ENCODE data around the gene WIPI1. TPM values are rescaled to one million over a fixed set of nuclear protein-coding genes. Genes with fewer than 3 reads are reported as not detected.
"Not testable (repeated sequence)": the region's sequence is repeated elsewhere in the genome, so short reads cannot be mapped to it uniquely, and the experiment has no call there.

WIPI1 gene
- total RNA-seq, 1 experiment from 2014 or later, result 35.3 TPM

GRCh38 chr17:68424203-68424602 lies 33.1 kb downstream of the WIPI1 start:
- DNase-seq (ENCODE audit: low spot score), result no peak
- in situ Hi-C loops (cut with HindIII; ENCODE audit: low sequenced_read_pairs), result no loop called here

GRCh38 chr17:68423251-68423650 lies 34.0 kb downstream of the WIPI1 start:
- in situ Hi-C loops (cut with HindIII; ENCODE audit: low sequenced_read_pairs), result no loop called here
- DNase-seq (ENCODE audit: low spot score), result no peak

- DNase-seq (ENCODE audit: low spot score), result no peak
- in situ Hi-C loops (cut with HindIII; ENCODE audit: low sequenced_read_pairs), result no loop called here
Observed at GRCh38 chr17:68422821-68423220, 34.5 kb downstream of the WIPI1 start.

GRCh38 chr17:68421486-68421885 lies 35.8 kb downstream of the WIPI1 start:
- in situ Hi-C loops (cut with HindIII; ENCODE audit: low sequenced_read_pairs), result no loop called here
- no peak for DNase-seq (ENCODE audit: low spot score)

- in situ Hi-C loops (cut with HindIII; ENCODE audit: low sequenced_read_pairs), result no loop called here
Observed at GRCh38 chr17:68420065-68420464, 37.2 kb downstream of the WIPI1 start.

GRCh38 chr17:68418876-68419275 lies 38.4 kb downstream of the WIPI1 start:
- in situ Hi-C loops (cut with HindIII; ENCODE audit: low sequenced_read_pairs), result no loop called here
- DNase-seq (ENCODE audit: low spot score), result no peak

More at GRCh38 chr17:68420065-68420464, 37.2 kb downstream of the WIPI1 start:
- DNase-seq (ENCODE audit: low spot score), result no peak

- in situ Hi-C loops (cut with HindIII; ENCODE audit: low sequenced_read_pairs), result no loop called here
- no peak for DNase-seq (ENCODE audit: low spot score)
Observed at GRCh38 chr17:68417317-68417716, 40.0 kb downstream of the WIPI1 start.

- in situ Hi-C loops (cut with HindIII; ENCODE audit: low sequenced_read_pairs); DNase-seq (ENCODE audit: low spot score): not testable (repeated sequence)
Observed at GRCh38 chr17:68414901-68415300, 42.4 kb downstream of the WIPI1 start.

GRCh38 chr17:68413597-68414560 lies 43.4 kb downstream of the WIPI1 start:
- peak; percentile 34 for DNase-seq (ENCODE audit: low spot score)
- in situ Hi-C loops (cut with HindIII; ENCODE audit: low sequenced_read_pairs), result not testable (repeated sequence)

GRCh38 chr17:68407656-68408055 lies 49.6 kb downstream of the WIPI1 start:
- in situ Hi-C loops (cut with HindIII; ENCODE audit: low sequenced_read_pairs); DNase-seq (ENCODE audit: low spot score): not testable (repeated sequence)

- in situ Hi-C loops (cut with HindIII; ENCODE audit: low sequenced_read_pairs); DNase-seq (ENCODE audit: low spot score): not testable (repeated sequence)
Observed at GRCh38 chr17:68403837-68404236, 53.5 kb downstream of the WIPI1 start.

- in situ Hi-C loops (cut with HindIII; ENCODE audit: low sequenced_read_pairs), result no loop called here
- no peak for DNase-seq (ENCODE audit: low spot score)
Observed at GRCh38 chr17:68403122-68403521, 54.2 kb downstream of the WIPI1 start.

- DNase-seq (ENCODE audit: low spot score), result no peak
- in situ Hi-C loops (cut with HindIII; ENCODE audit: low sequenced_read_pairs), result no loop called here
Observed at GRCh38 chr17:68401288-68401687, 56.0 kb downstream of the WIPI1 start.

GRCh38 chr17:68400404-68400735 lies 56.9 kb downstream of the WIPI1 start:
- in situ Hi-C loops (cut with HindIII; ENCODE audit: low sequenced_read_pairs), result no loop called here

GRCh38 chr17:68399638-68400403 lies 57.5 kb downstream of the WIPI1 start:
- in situ Hi-C loops (cut with HindIII; ENCODE audit: low sequenced_read_pairs), result no loop called here
- DNase-seq (ENCODE audit: low spot score), result no peak

More at GRCh38 chr17:68400404-68400735, 56.9 kb downstream of the WIPI1 start:
- no peak for DNase-seq (ENCODE audit: low spot score)

- in situ Hi-C loops (cut with HindIII; ENCODE audit: low sequenced_read_pairs), result no loop called here
- DNase-seq (ENCODE audit: low spot score), result peak; percentile 60
Observed at GRCh38 chr17:68398691-68399637, 58.3 kb downstream of the WIPI1 start.

GRCh38 chr17:68397108-68397536 lies 60.2 kb downstream of the WIPI1 start:
- no peak for DNase-seq (ENCODE audit: low spot score)
- in situ Hi-C loops (cut with HindIII; ENCODE audit: low sequenced_read_pairs), result no loop called here

GRCh38 chr17:68396226-68397107 lies 60.8 kb downstream of the WIPI1 start:
- in situ Hi-C loops (cut with HindIII; ENCODE audit: low sequenced_read_pairs), result no loop called here
- DNase-seq (ENCODE audit: low spot score), result no peak
